ENCODE results near the gene IGFN1.

IGFN1 gene

GRCh38 chr1:201219481-201220387 is 29.1 kb downstream of the IGFN1 start:
- 92% methylated on average over 7 of the region's 7 CpGs for WGBS
- H3K36me3 ChIP-seq (ENCODE audit: insufficient read depth, low read length), result no peaks in the 10 kb centered on the region
- no peaks in the 10 kb centered on the region for H3K4me1 ChIP-seq (ENCODE audit: insufficient read depth, low read length)
- H3K27ac ChIP-seq (ENCODE audit: low read depth, low read length), result no peak overlapping the region
- H3K9ac ChIP-seq (ENCODE audit: low read depth, low read length), result no peak overlapping the region
- no peaks in the 10 kb centered on the region for H3K27me3 ChIP-seq (ENCODE audit: insufficient read depth, low read length)
- no peak overlapping the region for H3K4me3 ChIP-seq (ENCODE audit: low read length)
- no peaks in the 10 kb centered on the region for H3K9me3 ChIP-seq (ENCODE audit: insufficient read depth, low read depth, low read length)

- H3K36me3 ChIP-seq (ENCODE audit: insufficient read depth, low read length), result no peaks in the 10 kb centered on the region
- H3K4me1 ChIP-seq (ENCODE audit: insufficient read depth, low read length), result no peaks in the 10 kb centered on the region
- WGBS, result 92% methylated on average over 1 of the region's 1 CpG
- H3K9me3 ChIP-seq (ENCODE audit: insufficient read depth, low read depth, low read length), result no peaks in the 10 kb centered on the region
- H3K27me3 ChIP-seq (ENCODE audit: insufficient read depth, low read length), result no peaks in the 10 kb centered on the region
- no peak overlapping the region for H3K27ac ChIP-seq (ENCODE audit: low read depth, low read length)
- H3K4me3 ChIP-seq (ENCODE audit: low read length), result no peak overlapping the region
- H3K9ac ChIP-seq (ENCODE audit: low read depth, low read length), result no peak overlapping the region
Measured at GRCh38 chr1:201220388-201220715, 29.7 kb downstream of the IGFN1 start.

- 92% methylated on average over 10 of the region's 10 CpGs for whole genome bisulfite sequencing
- no peaks in the 10 kb centered on the region for H3K36me3 ChIP-seq (ENCODE audit: insufficient read depth, low read length)
- H3K9ac ChIP-seq (ENCODE audit: low read depth, low read length), result no peak overlapping the region
- no peak overlapping the region for H3K4me3 ChIP-seq (ENCODE audit: low read length)
- H3K27me3 ChIP-seq (ENCODE audit: insufficient read depth, low read length), result no peaks in the 10 kb centered on the region
- H3K27ac ChIP-seq (ENCODE audit: low read depth, low read length), result no peak overlapping the region
- H3K9me3 ChIP-seq (ENCODE audit: insufficient read depth, low read depth, low read length), result no peaks in the 10 kb centered on the region
- H3K4me1 ChIP-seq (ENCODE audit: insufficient read depth, low read length), result no peaks in the 10 kb centered on the region
Measured at GRCh38 chr1:201221201-201221846, 30.7 kb downstream of the IGFN1 start.

GRCh38 chr1:201222125-201222524 is 31.5 kb downstream of the IGFN1 start:
- 91% methylated on average over 6 of the region's 6 CpGs for WGBS
- Histone ChIP-seq H3K4me1 (ENCODE audit: insufficient read depth, low read length) (no peaks in the 10 kb centered on the region), H3K9me3 (ENCODE audit: insufficient read depth, low read depth, low read length) (no peaks in the 10 kb centered on the region), H3K27ac (ENCODE audit: low read depth, low read length) (no peak overlapping the region), H3K4me3 (ENCODE audit: low read length) (no peak overlapping the region), H3K27me3 (ENCODE audit: insufficient read depth, low read length) (no peaks in the 10 kb centered on the region), H3K9ac (ENCODE audit: low read depth, low read length) (no peak overlapping the region), H3K36me3 (ENCODE audit: insufficient read depth, low read length) (no peaks in the 10 kb centered on the region)

GRCh38 chr1:201223852-201224665 is 33.4 kb downstream of the IGFN1 start:
- Histone ChIP-seq H3K36me3 (ENCODE audit: insufficient read depth, low read length) (no peaks in the 10 kb centered on the region), H3K27ac (ENCODE audit: low read depth, low read length) (no peak overlapping the region), H3K4me1 (ENCODE audit: insufficient read depth, low read length) (no peaks in the 10 kb centered on the region), H3K9me3 (ENCODE audit: insufficient read depth, low read depth, low read length) (no peaks in the 10 kb centered on the region), H3K4me3 (ENCODE audit: low read length) (no peak overlapping the region), H3K9ac (ENCODE audit: low read depth, low read length) (no peak overlapping the region), H3K27me3 (ENCODE audit: insufficient read depth, low read length) (no peaks in the 10 kb centered on the region)
- 93% methylated on average over 16 of the region's 17 CpGs for WGBS

GRCh38 chr1:201224666-201225370 is 34.2 kb downstream of the IGFN1 start:
- 82% methylated on average over 7 of the region's 7 CpGs for WGBS
- Histone ChIP-seq H3K27ac (ENCODE audit: low read depth, low read length) (no peak overlapping the region), H3K9ac (ENCODE audit: low read depth, low read length) (no peak overlapping the region)

GRCh38 chr1:201226178-201226514 is 35.5 kb downstream of the IGFN1 start:
- Histone ChIP-seq H3K9ac (ENCODE audit: low read depth, low read length) (no peak overlapping the region), H3K27ac (ENCODE audit: low read depth, low read length) (no peak overlapping the region), H3K4me3 (ENCODE audit: low read length) (no peak overlapping the region), H3K27me3 (ENCODE audit: insufficient read depth, low read length) (no peaks in the 10 kb centered on the region), H3K4me1 (ENCODE audit: insufficient read depth, low read length) (no peaks in the 10 kb centered on the region), H3K9me3 (ENCODE audit: insufficient read depth, low read depth, low read length) (no peaks in the 10 kb centered on the region), H3K36me3 (ENCODE audit: insufficient read depth, low read length) (no peaks in the 10 kb centered on the region)
- 76% methylated on average over 7 of the region's 7 CpGs for WGBS

More at GRCh38 chr1:201224666-201225370, 34.2 kb downstream of the IGFN1 start:
- H3K4me3 ChIP-seq (ENCODE audit: low read length), result no peak overlapping the region
- no peaks in the 10 kb centered on the region for H3K27me3 ChIP-seq (ENCODE audit: insufficient read depth, low read length)
- H3K4me1 ChIP-seq (ENCODE audit: insufficient read depth, low read length), result no peaks in the 10 kb centered on the region
- no peaks in the 10 kb centered on the region for H3K9me3 ChIP-seq (ENCODE audit: insufficient read depth, low read depth, low read length)
- no peaks in the 10 kb centered on the region for H3K36me3 ChIP-seq (ENCODE audit: insufficient read depth, low read length)

- Histone ChIP-seq H3K27ac (ENCODE audit: low read depth, low read length) (no peak overlapping the region), H3K9ac (ENCODE audit: low read depth, low read length) (no peak overlapping the region)
Measured at GRCh38 chr1:201226859-201227488, 36.4 kb downstream of the IGFN1 start.

GRCh38 chr1:201228011-201228983 is 37.7 kb downstream of the IGFN1 start:
- Histone ChIP-seq H3K9me3 (ENCODE audit: insufficient read depth, low read depth, low read length) (no peaks in the 10 kb centered on the region), H3K27ac (ENCODE audit: low read depth, low read length) (no peak overlapping the region), H3K9ac (ENCODE audit: low read depth, low read length) (no peak overlapping the region), H3K4me1 (ENCODE audit: insufficient read depth, low read length) (no peaks in the 10 kb centered on the region), H3K4me3 (ENCODE audit: low read length) (no peak overlapping the region), H3K27me3 (ENCODE audit: insufficient read depth, low read length) (no peaks in the 10 kb centered on the region), H3K36me3 (ENCODE audit: insufficient read depth, low read length) (no peaks in the 10 kb centered on the region)
- WGBS, result 86% methylated on average over 16 of the region's 16 CpGs

More at GRCh38 chr1:201226859-201227488, 36.4 kb downstream of the IGFN1 start:
- H3K4me3 ChIP-seq (ENCODE audit: low read length), result no peak overlapping the region
- H3K36me3 ChIP-seq (ENCODE audit: insufficient read depth, low read length), result no peaks in the 10 kb centered on the region
- H3K4me1 ChIP-seq (ENCODE audit: insufficient read depth, low read length), result no peaks in the 10 kb centered on the region
- 92% methylated on average over 24 of the region's 24 CpGs for WGBS
- H3K27me3 ChIP-seq (ENCODE audit: insufficient read depth, low read length), result no peaks in the 10 kb centered on the region
- H3K9me3 ChIP-seq (ENCODE audit: insufficient read depth, low read depth, low read length), result no peaks in the 10 kb centered on the region

- Histone ChIP-seq H3K4me3 (ENCODE audit: low read length) (no peak overlapping the region), H3K27me3 (ENCODE audit: insufficient read depth, low read length) (no peaks in the 10 kb centered on the region), H3K36me3 (ENCODE audit: insufficient read depth, low read length) (no peaks in the 10 kb centered on the region), H3K4me1 (ENCODE audit: insufficient read depth, low read length) (no peaks in the 10 kb centered on the region), H3K9ac (ENCODE audit: low read depth, low read length) (no peak overlapping the region), H3K9me3 (ENCODE audit: insufficient read depth, low read depth, low read length) (no peaks in the 10 kb centered on the region), H3K27ac (ENCODE audit: low read depth, low read length) (no peak overlapping the region)
- 92% methylated on average over 4 of the region's 4 CpGs for WGBS
Measured at GRCh38 chr1:201229095-201229494, 38.5 kb downstream of the IGFN1 start.

Measured in HUES64 (cell line).